Astrocyte of the cerebellum (primary cell): ENCODE measurements around the gene CECR2.

Experiments
- DNase-seq: peaks from one replicate; pipeline ENCODE4 v3.0.0-alpha.2; 2011; ENCODE audit warnings: low read depth
- H3K4me3 ChIP-seq: 2 replicates; pipeline ENCODE4 v1.5.1; 2011; ENCODE audit warnings: mild to moderate bottlenecking, low read depth, low read length, moderate library complexity
- CTCF ChIP-seq: IDR thresholded peaks from 2 replicates; pipeline ENCODE4 v1.5.1; 2012; ENCODE audit warnings: low read length, low read depth, moderate library complexity, mild to moderate bottlenecking; ENCODE audit errors: missing control alignments
- in situ Hi-C: cut with HindIII; loops from 2 replicates; pipeline ENCODE4 v1.10.0; 2017; ENCODE audit warnings: low sequenced_read_pairs

CECR2 gene

DNA sequence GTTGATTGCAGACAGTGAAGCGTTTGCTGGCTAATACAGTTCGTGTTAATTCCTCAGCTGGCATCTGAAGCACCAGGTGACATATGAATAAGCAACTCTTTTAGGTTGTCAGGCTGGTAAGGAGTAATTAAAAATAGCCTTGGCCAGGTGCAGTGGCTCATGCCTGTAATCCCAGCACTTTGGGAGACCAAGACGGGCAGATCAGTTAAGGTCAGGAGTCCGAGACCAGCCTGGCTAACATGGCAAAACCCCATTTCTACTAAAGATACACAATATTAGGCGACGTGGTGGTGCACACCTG is 74.9 kb downstream of the CECR2 start:
- DNase-seq: no peak
- H3K4me3 ChIP-seq: no peak overlapping the region
- in situ Hi-C loops: no loop called here
- TF ChIP-seq CTCF: no peak

- TF ChIP-seq CTCF: no peak
- no peak overlapping the region for H3K4me3 ChIP-seq
- in situ Hi-C loops: no loop called here
- no peak for DNase-seq
Observed at GRCh38 chr22:17446698-17447097, 77.4 kb downstream of the CECR2 start.

GRCh38 chr22:17451316-17451715 is 82.1 kb downstream of the CECR2 start:
- no peak for DNase-seq
- no peak for TF ChIP-seq CTCF
- no peak overlapping the region for H3K4me3 ChIP-seq
- in situ Hi-C loops: no loop called here

DNA sequence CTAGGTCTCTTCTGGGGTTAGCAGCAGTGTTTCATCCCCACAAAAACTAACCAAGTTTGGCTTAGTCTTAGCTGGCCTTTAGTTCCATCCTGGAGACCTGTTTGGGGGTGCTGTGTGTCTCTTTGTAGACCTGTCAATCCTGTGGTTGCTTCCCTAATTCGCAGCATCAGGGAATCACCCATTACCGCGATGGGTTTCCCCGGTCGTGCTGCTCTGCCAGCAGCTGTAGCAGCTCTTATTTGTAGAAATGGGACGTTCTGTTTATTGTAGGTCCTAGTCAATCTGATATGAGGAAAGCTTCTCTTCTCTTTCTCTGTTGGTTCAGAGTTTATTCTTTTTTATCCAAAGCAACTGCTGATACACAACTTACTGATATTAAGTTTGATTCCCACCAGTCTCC is 91.6 kb downstream of the CECR2 start:
- no peak overlapping the region for H3K4me3 ChIP-seq
- in situ Hi-C loops: no loop called here
- DNase-seq: no peak
- TF ChIP-seq CTCF: no peak

GRCh38 chr22:17470880-17471500 is 101.7 kb downstream of the CECR2 start:
- no peak for TF ChIP-seq CTCF
- no peak overlapping the region for H3K4me3 ChIP-seq
- no peak for DNase-seq
- in situ Hi-C loops: no loop called here

- no peak for DNase-seq
- in situ Hi-C loops: no loop called here
- no peak for TF ChIP-seq CTCF
- no peak overlapping the region for H3K4me3 ChIP-seq
Observed at GRCh38 chr22:17471886-17472535, 102.8 kb downstream of the CECR2 start.
